ENCODE measurements around the gene RNF103.

RNF103 gene

DNA sequence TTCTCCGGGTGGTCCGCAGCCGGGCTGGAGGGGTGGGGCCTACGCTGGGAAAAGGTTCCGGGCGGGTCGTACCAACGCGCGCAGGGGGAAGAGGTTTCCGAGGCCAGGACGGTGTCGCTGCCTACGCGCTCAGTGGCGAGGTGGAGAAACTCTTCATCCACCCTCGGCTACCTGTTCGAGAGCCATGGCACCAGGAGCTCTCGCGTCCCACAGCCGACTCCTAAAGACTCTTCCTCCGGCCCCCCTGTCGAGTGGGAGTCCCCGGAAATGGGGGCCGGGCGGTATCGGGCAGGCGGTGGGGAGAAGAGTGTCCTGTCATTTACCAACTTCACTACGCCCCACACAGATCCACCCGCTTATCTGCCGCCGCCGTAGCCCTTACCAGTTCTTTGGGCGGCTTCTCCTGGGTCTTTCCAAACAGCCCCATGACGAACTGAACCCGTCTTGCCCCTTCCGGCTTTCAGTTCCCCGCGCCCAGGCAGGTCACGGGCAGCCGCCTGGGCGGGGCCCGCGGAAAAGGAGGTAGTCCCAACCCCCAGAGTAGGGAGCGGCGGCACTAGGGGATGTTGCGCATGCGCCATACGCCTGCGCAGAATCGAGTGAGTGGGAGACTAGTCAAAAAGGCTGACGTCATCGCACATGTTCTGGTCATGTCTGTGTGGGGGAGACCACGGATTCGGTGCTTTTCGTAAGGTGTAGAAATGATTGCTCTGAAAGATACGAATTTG lies 60.6 kb downstream of the RNF103 start, which contains the start of gene CHMP3:
Gene CHMP3 (minus strand): TSS at position 522 of the 728 bp plus-strand sequence. CDS start 95 bp downstream, at position 427.
- FAIRE-seq = peak; percentile 84

DNA sequence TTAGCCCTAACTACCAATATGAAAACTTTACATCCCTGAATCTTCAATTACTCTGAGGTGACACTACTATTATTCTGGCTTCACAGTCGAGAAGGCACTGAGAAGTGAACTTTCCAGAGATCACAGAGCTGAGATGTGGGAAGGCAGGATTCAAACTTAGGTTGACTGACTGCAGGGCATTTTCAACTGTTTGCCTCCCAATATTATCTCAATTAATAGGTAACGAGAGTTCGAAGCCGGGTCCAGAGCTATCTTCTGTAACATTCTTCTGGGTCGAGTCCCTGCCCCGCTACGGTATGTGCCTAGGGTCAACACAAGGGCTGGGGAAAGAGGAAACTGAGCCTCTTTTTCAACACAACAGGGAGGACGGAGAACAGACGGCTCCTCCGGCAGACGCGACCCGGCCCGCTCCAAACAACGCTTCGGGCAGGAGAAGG lies 61.2 kb downstream of the RNF103 start:
- no peak for FAIRE-seq

DNA sequence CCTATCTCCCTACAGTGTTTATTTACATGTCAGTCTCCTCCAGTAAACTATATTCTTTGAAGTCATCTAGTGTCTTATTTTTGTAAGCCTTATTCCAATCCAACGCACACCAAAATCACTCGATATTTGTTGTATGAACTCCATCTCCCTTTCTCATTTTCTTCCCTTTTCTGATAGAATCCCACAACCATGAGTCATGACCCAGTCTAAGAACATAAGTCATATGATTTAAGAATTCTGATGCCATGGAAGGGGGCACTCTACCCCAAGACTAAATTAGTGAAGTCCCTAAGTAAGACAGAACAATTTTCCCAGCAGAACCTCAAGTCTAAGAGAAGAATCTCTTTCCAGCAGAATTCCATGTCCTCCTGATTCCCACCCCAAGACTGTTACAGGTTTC lies 65.8 kb downstream of the RNF103 start:
- no peak for FAIRE-seq

DNA sequence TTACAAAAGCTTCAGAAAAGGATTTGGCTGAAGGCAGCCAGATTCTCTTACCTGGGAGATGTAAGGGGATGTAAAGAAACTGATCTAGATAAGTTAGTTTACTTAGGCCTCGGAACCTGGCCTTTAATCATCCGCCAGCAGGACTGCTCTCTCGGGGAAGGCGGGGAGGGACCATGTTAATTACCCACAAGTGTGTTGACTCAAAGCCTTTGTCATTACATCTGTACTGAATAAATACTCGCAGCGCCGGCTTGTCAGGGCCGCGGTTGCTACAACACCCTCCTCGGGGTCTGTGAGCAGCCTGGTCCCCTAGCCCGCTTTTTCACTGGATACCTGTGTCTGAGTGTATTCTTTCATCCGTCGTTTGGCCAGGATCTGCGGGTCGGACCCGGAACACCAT lies 67.2 kb downstream of the RNF103 start:
- no peak for FAIRE-seq

Data from G401.6 (cell line).